Body of pancreas (tissue), 4 donors: Measurements from ENCODE around the gene SLC25A10.

ENCODE experiments used
- POLR2A ChIP-seq, 3 donors: fragments of 450-650 bp; IDR thresholded peaks; one replicate each; pipeline ENCODE4 v1.6.1; 2016; ENCODE audit warnings: antibody characterized with exemption in 3 of 3, mild to moderate bottlenecking in 2 of 3
- TF ChIP-seq, protein P1 (sequence below), 7 experiments: fragments of 450-650 bp in 4 of 7; fragments of 200-600 bp in 3 of 7; sonication (generic) in 3 of 7; IDR thresholded peaks; one replicate each; pipeline ENCODE4 v1.5.1; 2016 to 2019; ENCODE audit warnings: antibody characterized with exemption in 7 of 7

DNA sequence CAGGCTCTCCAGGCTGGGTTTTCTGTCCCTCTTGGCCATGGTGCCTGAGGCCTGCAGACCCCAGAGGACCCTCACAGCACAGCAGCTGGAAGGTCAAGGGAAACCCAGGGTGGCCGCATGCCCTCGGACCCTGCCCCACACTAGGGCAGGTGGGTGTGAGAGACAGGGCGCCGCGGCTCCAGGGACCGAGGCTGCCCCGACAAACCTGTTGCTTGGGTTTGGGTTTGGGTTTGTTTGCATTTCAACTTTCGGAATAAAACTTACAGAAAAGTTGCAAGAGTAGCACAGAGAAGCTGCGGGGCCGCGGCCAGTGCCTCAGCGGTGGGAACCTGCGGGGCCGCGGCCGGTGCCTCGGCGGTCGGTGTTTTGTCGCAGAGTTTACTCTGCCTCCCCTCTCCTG lies 20.5 kb upstream of the SLC25A10 start:
- TF ChIP-seq, protein P1, sequence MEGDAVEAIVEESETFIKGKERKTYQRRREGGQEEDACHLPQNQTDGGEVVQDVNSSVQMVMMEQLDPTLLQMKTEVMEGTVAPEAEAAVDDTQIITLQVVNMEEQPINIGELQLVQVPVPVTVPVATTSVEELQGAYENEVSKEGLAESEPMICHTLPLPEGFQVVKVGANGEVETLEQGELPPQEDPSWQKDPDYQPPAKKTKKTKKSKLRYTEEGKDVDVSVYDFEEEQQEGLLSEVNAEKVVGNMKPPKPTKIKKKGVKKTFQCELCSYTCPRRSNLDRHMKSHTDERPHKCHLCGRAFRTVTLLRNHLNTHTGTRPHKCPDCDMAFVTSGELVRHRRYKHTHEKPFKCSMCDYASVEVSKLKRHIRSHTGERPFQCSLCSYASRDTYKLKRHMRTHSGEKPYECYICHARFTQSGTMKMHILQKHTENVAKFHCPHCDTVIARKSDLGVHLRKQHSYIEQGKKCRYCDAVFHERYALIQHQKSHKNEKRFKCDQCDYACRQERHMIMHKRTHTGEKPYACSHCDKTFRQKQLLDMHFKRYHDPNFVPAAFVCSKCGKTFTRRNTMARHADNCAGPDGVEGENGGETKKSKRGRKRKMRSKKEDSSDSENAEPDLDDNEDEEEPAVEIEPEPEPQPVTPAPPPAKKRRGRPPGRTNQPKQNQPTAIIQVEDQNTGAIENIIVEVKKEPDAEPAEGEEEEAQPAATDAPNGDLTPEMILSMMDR (IDR thresholded peaks at IDR 0.05) = no peak
- TF ChIP-seq POLR2A (IDR thresholded peaks at IDR 0.05) = no peak
